HL-60 (cell line): Measurements from ENCODE around the gene VCP.

Source experiments
- CTCF ChIP-seq: IDR thresholded peaks from one replicate; pipeline ENCODE4 v1.5.1; 2011; ENCODE audit warnings: low read length, control low read depth, inconsistent platforms; ENCODE audit not compliant: insufficient read depth
- POLR2AphosphoS5 ChIP-seq: IDR thresholded peaks from 2 replicates; pipeline ENCODE4 v1.6.1; 2012; ENCODE audit warnings: low read depth
- REST ChIP-seq: IDR thresholded peaks from 2 replicates; pipeline ENCODE4 v1.6.1; 2012; ENCODE audit warnings: low read depth; ENCODE audit not compliant: insufficient replicate concordance

- TF ChIP-seq CTCF (no peak), POLR2AphosphoS5 (no peak), REST (no peak)
Measured at GRCh38 chr9:35014517-35014916, 57.9 kb downstream of the VCP start.
